Activated CD8-positive, alpha-beta memory T cell treated with anti-CD3 and anti-CD28 coated beads, Interleukin-2, amount 50 U/mL, for 24 hours (primary cell): ENCODE measurements around the gene IFFO2.

Experiments
- DNase-seq: peaks from one replicate; pipeline ENCODE4 v3.0.0-alpha.2; 2020; ENCODE audit errors: extremely low read depth

IFFO2 gene

DNA sequence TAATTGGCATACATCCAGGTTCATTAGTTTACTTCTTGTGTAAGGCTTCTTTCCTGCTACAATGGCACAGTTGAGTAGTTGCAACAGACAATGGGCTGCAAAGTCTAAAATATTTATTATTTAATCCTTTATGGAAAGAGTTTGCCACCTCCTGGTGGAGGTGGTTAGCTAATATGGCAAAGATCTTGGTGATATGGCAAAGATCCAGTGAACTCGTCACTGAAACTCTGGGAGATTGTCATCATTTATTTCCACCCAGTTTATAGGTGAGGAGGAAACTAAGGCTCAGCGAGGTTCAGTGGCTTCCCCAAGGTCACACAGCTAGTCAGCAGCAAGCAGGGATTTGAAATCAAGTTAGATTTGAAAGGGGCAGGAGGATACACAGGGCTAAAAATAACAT is 16.1 kb upstream of the IFFO2 start:
- no peak for DNase-seq

DNA sequence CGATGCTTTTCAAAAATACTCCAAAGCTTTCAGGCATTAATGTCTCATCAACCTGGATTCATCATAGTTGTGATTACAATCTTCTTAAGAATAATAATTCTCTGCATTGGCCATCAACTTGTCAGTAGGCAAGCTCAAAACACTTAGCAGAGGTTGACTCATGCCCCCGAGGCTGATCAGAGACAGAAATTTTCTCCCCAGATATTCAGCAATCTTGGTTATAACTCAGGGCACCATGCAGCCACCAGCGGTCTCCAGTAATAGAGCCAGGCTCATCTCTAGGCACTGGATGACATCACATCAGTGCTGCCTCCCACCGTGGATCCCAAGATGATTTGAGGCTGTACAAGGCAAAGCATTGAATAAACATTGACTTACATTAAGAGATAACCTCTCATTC is 14.3 kb upstream of the IFFO2 start:
- no peak for DNase-seq

DNA sequence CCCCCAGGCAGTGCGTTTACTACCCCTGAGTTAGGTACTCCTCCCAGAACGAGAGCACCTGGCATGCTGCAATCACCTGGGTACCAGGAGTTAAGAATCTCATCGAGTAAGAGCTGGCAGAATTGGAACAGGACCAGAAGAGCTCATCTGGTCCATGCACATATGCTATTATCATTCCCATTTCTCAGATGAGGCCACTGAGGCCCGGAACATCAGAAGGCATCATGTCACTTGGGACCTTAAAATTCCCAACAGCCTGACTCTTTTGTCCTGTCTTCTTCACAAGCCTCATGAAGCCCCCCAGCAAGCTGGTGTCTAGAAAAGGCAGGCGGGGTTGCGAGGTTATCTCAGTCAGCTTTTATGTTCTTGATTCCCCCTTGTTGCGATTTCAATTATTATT is 13.9 kb upstream of the IFFO2 start:
- no peak for DNase-seq

DNA sequence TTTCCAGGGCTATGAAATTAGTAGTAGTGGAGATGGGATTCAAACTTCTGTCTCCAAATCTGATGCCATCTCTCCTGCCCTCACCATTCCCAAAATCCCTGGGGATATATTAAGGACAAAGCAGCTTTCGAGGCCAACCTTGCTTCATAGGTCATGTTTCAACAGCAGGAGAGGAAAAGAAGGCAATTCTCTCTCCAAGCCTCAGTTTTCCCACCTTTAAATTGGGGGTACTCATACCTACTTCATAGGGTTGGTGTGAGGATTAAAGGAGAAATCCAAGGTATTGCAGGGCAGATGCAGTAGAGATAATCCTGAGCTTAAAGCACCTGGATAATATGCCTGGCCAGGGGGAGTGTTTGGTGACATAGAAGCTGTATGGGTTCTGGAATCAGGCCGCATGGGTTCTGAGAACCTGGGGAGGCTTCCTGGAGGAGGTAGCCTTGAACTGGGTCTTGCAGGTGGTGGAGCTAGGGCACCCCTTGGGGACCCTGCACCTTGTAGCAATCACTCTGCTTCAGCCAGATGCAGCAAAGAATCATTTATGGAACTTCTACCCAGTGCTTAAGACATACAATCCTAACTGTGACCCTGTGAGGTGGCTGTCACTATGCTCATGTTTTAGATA is 10.7 kb upstream of the IFFO2 start:
- DNase-seq, result no peak

DNA sequence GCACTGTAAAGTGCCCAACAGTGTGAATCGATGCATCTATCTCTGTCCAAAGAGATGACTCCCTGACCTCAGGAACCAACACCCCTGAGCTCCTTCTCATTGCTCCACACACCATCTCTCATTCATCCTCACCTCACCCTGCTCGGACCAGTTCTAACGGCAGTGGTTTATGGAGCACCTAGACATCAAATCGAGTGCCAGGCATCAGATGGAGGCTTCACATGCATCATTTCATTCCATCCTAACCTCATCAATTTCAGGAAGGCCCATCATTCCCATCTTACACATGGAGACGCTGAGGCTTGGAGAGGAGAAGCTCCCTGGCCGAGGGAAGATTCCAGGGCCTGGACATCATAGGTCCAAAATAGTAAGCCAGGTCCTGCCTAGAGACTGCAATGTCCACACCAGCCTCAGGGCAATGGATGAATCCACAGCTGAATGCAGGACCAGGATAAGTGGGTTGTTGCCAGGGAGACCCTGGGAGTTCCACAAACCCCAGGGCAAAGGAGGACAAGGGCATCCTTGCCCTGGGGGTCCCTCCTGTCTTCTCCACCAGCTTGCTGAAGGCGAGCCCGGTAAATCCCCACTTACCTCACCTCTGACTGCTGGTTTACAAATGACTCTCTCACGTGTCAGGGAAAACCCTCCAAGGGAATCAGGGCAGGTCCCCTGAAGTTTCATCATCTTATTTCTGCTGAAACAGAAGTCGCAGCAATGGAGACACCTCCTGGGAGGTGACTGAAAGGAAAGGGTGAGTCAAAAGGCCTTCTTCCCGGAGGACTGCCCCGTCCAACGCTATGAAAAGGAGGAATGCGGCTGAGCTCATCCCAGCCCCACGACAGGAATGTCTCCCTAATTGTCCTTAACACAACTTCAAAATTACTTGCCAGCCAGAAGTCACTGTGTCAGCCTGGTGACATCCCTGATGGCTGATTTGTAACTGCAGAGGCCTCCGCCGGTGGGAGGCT is 9.0 kb upstream of the IFFO2 start:
- no peak for DNase-seq

DNA sequence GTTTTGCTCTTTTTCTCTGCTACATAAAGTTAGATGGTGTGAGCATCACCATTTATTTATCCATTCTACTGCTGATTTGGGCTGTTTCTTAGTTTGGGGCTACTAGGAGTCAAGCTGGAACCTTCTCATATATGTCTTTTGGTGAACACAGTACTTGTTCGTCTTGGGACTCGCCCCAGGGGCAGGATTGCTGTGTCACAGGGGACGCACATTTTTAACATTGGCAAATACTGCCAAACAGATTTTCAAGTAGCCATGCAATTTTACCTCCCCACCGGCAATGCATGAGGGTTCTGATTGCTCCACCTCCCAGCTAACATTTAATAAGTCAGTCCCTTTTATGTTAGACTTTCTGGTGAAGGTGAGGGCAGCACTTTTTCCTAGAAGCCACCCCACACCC is 7.5 kb upstream of the IFFO2 start:
- DNase-seq, result no peak

DNA sequence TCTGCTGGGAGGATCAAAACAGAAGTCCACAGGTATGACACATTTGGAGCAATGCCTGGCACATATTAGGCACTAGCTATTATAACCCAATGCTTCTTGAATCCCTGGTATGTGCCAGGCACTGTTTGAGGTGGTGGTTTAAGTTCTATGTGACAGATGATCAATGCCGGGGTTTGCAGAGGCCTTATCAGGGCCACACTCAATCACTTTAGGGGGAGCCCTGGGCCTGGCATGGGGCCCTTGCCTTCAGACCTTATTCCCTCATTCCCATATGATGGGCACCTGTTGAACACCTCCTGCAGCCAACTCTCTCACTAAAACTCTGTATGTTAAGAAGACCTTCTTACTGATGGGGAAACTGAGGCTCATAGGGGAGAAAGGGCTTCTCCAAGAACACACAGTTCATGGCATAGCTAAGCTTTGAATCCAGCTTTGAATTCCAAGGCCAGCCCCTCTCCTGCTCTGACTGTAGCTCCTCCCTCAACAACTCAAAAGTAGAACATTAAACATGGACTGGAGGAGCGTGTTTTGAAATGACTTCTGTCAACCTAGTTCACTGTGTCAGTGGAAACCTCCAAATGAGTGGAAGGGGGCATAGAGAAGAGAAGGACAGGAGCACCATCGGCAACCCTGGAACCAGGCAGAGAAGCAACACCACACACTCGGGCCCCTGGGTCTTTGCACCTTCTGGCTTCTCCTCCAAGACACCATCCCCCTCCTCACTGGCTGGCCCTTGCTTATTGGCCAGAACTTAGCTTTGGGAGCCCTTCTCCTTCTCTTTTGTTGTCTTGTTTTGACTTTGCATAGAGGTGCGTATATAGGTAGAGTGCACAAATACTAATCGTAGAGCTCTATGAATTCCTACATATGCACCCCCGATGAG is 6.6 kb upstream of the IFFO2 start:
- no peak for DNase-seq

DNA sequence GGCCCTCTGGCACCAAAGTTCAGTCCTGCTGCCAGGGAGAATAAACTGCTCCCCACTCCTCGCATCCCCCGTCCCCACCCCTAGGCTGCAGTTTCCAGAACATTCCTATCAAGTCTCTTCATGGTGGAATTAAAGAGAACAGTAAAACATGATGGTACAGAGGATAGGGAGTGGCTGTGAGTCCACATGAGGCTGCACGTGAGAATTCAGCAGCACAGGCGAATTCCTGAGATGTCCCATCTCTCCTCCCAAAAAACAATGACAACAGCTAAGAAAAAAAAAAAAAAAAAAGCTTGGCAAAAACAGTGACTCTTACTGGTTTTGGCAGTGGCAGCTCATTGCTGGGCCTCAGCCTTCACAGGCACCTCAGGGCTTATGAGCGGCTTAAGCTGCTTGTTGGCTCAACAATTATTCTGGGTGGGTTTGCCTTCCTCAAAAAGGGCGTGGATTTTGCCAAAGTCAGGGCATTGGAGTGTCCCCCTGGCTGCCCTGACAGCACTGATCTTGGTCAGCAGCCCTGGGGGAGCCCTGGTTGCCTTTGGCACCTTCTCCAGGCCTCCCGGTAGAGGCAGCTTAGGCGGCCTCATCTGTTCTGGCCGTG is 5.7 kb upstream of the IFFO2 start:
- DNase-seq, result no peak

DNA sequence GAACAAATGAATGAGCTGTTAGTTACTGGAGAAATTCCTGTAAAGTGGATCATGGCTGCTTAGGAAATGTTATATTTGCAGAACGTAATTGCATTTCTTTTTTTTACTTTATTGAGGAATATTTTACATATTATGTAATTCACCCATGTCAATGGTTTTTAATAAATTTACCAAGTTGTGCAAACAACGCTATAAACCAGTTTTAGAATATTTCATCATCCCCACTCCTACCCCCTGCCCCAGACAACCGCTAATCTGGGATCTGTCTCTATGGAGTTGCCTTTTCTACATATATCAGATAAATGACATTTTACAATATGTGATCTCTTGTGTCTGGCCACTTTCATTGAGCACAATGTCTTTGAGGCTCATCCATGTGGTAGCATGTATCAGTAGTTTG is 4.3 kb upstream of the IFFO2 start:
- DNase-seq, result no peak

DNA sequence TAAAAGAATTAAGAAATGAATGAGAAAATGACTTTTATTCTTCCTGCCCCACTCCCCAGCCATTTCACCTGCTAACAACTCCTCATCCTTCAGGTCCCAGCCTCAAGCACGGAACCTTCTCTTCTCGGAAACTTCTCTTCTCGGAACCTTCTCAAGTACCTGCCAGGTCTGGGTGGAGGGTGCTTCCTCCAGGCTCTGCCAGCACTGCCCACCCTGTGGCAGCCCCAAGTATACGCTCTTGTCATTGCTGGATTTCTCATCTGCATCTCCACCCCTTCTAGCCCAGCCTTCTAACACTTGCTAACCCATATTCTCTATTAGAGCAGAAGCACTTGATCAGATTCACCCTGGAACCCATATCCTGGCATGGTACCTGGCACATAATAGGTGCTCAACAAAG is 3.9 kb upstream of the IFFO2 start:
- DNase-seq, result no peak

DNA sequence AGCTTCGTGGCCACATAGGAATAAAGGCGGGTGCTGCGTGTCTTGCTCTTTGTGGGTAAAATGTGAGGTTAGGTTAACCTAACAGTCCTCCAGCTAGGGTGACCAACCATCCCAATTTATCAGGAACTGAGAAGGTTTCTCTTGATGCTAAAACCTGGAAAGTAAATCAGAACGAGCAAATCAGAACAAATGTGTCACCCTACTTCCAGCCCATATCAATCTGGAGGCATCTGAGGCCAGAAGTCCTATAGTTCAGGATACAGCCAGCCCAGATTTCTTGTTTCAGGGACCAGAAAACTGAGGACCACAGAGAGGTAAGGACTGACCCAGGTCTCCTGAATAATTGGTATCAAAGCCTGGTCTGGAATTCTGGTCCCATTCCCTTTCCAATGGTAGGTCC is 3.1 kb upstream of the IFFO2 start:
- no peak for DNase-seq

DNA sequence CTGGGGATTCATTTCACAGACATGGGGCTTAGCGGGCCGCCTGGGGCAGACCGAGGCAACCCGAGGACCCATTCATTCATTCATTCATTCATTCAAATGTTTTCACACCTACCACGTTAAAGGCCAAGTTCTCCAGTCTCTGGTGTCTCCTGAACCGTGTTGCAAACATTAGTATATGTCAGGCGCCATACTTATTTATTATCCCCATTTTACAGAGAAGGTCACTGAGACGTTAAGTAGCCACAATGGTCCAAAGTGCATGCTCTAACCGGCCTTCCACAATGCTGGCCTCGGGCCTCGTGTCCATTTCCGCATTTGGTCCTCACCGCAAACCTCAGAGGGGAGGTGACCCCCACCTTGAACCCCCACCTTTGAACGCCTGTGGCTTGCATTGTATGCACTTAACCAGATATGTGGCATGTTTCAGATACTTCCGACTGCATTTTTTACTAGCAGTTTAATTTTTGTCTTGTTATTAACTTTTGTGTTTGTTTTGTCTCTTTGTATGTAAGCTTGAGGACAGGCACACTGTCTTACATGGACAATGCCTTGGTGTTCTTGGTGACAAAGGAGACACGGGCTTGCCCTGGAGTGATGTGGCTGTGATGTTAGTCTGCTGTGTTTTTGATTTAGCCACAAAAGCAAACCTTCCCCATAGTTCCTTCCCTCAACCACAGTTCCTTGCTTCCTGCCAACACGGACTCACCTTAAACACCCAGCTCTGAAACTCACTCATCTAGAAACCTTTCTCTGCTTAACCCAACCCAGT is 1.2 kb upstream of the IFFO2 start:
- no peak for DNase-seq

DNA sequence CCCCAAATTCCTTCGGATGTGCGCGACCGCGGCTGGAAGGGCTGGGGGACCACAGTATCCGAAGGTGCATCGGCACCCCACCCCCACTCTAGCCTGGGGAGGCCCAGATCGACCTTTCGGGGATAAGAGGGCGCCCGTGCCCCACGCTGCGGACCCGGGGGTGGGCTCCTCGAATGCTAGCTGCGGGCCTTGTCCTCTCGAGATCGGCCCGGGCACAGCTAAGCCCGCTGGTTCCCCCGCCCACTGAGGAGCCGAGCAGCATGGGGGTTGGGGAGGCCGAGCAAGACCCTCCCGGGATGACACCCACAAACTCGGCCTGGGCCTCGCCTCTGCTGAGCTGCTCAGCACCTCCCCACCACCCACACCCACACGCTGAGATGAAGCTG is 653 bp upstream of the IFFO2 start:
- DNase-seq, result no peak

DNA sequence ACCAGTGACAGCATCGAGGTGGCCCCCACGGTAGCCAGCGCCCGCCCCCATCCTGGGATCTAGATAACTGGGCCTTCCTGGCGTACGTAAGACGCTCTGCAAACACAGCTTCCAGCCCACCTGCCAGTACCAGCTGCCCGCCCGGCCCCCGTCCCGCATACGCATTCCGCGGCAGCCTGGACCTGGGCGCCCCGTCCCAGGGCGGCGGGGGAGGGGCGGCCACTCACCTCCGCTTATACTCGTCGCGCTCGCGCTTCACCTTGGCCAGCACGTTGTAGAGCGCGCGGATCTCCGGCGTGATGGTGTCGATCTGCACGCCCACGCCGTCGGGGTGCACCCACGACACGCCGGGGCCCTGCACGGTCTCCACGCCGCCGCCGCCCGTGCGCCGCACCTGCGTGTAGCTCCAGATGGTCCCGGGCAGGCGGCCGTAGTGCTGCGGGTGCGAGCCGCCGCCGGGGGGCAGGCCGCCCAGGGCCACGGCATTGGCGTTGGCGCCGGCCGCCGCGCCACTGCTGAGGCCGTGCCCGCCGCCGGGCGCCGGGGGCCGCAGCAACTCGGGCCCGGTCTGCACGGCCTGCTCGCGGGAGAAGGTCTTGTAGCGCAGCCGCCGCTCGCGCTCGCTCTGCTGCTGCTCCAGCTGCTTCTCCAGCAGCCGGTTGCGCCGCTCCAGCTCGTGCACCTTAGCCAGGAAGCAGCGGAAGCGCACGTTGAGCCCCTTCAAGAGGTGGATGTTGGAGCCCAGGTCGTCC is 859 bp downstream of the IFFO2 start:
- DNase-seq, result no peak

DNA sequence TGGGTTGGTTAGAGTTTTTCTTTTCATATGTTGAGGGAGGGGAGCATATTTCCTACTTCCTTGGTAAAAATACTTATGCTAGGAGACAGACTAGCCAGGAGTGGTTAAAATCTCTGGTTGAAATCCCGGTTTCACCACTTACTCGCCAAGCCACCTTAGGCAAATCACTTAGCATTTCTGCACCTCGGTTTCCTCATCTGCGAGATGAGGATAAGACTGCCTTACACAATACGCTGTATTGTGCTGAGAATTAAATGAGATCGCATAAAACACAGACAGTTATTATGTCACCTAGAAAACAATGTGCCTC is 1.4 kb downstream of the IFFO2 start:
- DNase-seq, result no peak

DNA sequence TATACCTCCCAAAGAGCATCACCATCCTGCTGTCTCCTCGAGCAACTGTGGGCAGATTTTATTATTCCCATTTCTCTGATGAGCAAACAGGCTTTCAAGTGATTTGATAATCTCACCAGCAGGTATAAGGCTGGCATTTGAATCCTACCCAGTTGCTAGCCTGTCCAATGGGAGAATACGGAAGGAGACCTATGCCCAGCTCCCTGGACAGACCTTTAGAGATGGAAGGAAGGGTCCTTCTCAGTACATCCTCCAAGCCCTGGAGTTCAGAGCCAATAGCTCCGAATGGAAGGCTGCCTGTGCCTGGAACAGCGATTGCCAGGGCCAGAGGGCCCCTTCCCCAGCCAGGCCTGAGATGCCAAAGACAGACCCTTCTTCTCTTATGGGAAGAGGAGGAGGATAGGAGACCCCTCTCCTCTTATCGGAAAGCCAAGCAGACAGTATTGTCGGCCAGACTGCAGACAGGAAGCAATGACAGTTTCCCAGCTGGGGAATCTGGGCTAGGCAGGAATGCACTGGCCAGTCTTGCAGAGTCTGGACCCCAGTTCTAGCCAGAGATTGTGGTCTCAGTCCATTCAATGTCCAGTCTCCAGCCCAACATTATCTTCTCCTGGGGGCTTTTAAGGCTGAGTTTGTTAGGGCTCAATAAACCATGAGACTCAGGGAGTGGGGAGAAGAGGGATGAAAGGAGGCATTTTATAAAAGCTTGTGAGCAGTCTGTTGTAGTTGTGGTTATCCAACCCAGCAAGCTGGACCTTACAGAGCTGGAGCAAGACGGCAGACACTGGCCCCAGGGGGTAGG is 2.0 kb downstream of the IFFO2 start:
- no peak for DNase-seq

DNA sequence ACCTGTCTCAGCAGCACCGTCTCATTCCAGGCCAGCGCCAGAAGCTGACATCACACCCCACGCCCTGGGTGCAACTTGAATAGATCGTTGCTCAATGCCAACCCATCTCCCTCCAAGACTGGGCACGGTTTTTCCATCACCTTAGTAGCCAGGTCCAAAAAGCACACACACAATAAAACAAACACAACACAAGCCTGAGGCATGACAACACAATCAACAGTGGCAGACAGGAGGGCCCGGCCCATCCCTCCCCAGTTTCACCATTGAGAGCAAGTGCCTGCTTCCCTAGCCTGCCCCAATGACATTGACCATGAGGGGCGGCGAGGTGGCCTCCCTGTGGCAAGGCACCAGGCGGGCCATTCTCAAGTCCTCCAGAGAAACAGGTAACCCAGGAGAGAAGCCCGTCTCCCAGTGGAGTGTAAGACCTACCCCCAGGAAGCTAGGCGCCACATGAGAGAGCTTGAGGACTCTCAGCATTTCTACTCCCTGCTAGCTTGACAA is 2.7 kb downstream of the IFFO2 start:
- DNase-seq, result no peak

DNA sequence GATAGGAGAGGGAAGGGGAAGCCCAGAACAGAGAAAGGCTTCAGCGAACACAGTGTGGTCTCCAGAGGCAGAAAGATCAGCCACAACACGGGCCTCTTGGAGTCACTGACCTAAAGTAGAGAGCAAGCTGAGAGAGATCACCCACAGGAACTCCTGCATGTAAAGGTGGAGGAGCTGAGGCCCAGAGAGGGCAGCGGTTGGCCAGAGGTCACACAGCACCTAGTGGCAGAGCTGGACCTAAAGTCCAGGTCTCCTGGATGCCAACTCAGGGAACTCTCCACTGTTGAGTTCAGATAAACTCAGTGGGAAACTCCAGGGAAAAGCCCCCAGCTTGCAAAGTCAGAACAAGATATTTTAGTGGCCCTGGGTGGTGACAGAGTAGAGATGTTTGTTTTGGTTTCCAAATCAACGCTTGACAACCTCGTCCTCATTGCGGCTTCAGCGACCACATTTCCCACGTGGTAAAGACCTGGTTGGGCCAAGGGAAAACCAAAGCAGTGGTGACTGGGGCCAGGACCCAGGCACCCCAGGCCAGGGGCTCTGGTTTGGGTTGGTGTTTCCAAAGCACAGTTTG is 4.6 kb downstream of the IFFO2 start:
- peak; percentile 76 for DNase-seq

DNA sequence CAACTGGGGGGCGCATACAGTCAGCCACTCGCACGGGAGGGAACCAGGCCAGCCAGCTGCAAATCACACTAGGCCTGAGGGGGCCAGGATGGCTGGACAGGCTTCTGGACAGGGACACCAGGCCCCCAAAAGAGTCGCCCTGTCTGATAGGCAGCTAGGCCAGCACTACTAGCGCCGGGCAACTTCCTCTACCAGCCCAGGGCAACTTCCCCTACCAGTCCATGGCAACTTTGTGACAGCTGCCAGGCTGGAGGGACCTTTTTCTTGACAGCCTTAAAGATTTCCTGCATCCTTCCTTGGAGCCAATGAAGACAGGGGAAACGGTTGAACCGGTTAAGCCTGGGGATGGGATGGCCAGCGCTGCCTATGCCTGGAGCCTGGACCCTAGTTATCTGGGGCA is 5.1 kb downstream of the IFFO2 start:
- no peak for DNase-seq
